GF-D8 (cell line): ENCODE results near the gene PPTC7.
"Not testable (repeated sequence)": the region's sequence is repeated elsewhere in the genome, so short reads cannot be mapped to it uniquely, and the experiment has no call there.

Experiments
- DNase-seq: peaks from one replicate; lab custom pipeline; 2025; lab: John Stamatoyannopoulos, UW

PPTC7 gene

GRCh38 chr12:110561471-110562201 is 21.5 kb downstream of the PPTC7 start:
- no peak for DNase-seq

GRCh38 chr12:110560946-110561345 is 22.2 kb downstream of the PPTC7 start:
- DNase-seq, result no peak

GRCh38 chr12:110560048-110560447 is 23.1 kb downstream of the PPTC7 start:
- DNase-seq, result no peak

- not testable (repeated sequence) for DNase-seq
Observed at GRCh38 chr12:110558945-110559344, 24.2 kb downstream of the PPTC7 start.

- no peak for DNase-seq
Observed at GRCh38 chr12:110557300-110557699, 25.8 kb downstream of the PPTC7 start.

GRCh38 chr12:110556705-110557104 is 26.4 kb downstream of the PPTC7 start:
- DNase-seq, result no peak

GRCh38 chr12:110555577-110556406 is 27.3 kb downstream of the PPTC7 start:
- DNase-seq, result no peak

- no peak for DNase-seq
Observed at GRCh38 chr12:110554184-110554583, 28.9 kb downstream of the PPTC7 start.

GRCh38 chr12:110550981-110551380 is 32.1 kb downstream of the PPTC7 start:
- DNase-seq, result no peak

GRCh38 chr12:110549716-110550115 is 33.4 kb downstream of the PPTC7 start:
- no peak for DNase-seq

GRCh38 chr12:110548678-110549077 is 34.4 kb downstream of the PPTC7 start:
- DNase-seq, result no peak

- no peak for DNase-seq
Observed at GRCh38 chr12:110547090-110547489, 36.0 kb downstream of the PPTC7 start.

- DNase-seq, result no peak
Observed at GRCh38 chr12:110546339-110546738, 36.8 kb downstream of the PPTC7 start.

- DNase-seq, result no peak
Observed at GRCh38 chr12:110545812-110546211, 37.3 kb downstream of the PPTC7 start.

GRCh38 chr12:110545259-110545658 is 37.9 kb downstream of the PPTC7 start:
- not testable (repeated sequence) for DNase-seq

GRCh38 chr12:110543965-110544364 is 39.2 kb downstream of the PPTC7 start:
- no peak for DNase-seq

- DNase-seq, result no peak
Observed at GRCh38 chr12:110543252-110543959, 39.7 kb downstream of the PPTC7 start.

GRCh38 chr12:110540048-110540447 is 43.1 kb downstream of the PPTC7 start:
- DNase-seq, result no peak

- no peak for DNase-seq
Observed at GRCh38 chr12:110538869-110539622, 44.1 kb downstream of the PPTC7 start.

- no peak for DNase-seq
Observed at GRCh38 chr12:110537605-110538409, 45.3 kb downstream of the PPTC7 start.
